GM18867 (cell line): Measurements from ENCODE around the gene RNF157.

ENCODE experiments used
- ATAC-seq: cut with Tn5 transposase; IDR thresholded peaks from one replicate; pipeline ENCODE4 v1.9.1; 2021; ENCODE audit warnings: mild to moderate bottlenecking, moderate library complexity; ENCODE audit not compliant: unreplicated experiment

RNF157 gene

GRCh38 chr17:76130473-76130872 is 109.8 kb downstream of the RNF157 start:
- ATAC-seq, result no peak

GRCh38 chr17:76125922-76126321 is 114.4 kb downstream of the RNF157 start:
- ATAC-seq, result no peak

DNA sequence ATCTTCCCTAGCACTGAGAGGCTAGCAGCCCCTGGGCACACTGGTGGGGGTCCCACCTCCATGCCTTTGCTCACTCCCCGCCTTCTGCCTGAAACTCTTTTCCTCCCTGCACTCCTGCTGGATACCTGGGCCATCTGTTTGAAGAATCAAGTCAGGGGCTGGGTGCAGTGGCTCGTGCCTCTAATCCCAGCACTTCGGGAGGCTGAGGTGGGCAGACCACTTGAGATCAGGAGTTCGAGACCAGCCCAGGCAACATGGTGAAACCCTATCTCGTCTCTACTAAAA is 115.0 kb downstream of the RNF157 start:
- no peak for ATAC-seq

- no peak for ATAC-seq
These were observed 115.5 kb downstream of the RNF157 start for GRCh38 chr17:76124582-76125390.

DNA sequence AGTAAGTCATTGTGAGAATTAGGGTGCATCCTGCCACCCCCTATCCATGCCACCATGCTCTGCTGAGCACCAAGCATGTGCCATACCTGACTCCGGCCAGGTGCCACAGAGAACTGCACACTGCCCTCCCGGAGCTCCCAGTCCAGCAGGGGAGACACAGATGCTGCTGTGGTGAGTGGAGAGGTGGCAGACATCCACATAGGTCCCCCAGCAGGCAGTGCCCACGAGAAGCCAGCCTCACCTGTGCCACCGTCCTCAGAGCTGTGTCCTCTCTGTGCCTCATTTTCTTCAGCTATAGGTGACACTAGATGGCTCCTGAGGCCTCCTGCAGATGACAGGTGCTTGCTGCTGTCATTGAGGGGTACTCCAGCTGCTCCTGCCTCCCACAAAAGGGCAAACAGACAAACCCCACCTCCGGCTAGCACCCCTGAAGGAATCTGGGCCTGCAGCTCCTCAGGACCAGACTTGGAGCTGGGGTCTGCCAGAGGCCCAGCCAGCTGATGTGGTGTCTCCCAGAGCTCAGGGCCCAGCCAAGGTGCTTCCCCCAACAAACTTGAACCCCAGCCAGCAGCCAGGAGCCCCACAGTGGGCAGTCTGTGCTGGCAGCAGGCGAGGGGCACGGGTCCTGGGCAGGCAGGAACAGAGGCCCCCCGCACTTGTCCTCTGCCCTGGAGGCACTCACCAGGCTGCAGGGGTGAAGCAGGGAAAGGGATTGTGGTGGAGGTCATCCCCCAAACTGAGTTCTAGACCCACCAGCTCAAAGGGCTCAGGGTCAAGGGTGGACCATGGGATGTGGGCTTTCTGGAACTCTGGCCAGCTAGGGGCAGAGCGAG is 116.3 kb downstream of the RNF157 start:
- no peak for ATAC-seq

DNA sequence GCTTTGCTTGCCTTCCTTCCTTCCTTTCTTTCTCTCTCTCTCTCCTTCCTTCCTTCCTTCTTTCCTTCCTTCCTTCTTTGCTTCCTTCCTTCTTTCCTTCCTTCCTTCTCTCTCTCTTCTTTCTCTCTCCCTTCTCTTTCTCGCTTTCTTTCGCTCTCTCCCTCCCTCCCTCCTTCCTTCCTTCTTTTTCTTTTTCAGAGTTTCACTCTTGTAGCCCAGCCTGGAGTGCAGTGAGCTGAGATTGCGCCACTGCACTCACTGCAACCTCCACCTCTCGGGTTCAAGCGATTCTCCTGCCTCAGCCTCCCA is 117.1 kb downstream of the RNF157 start:
- ATAC-seq, result no peak

DNA sequence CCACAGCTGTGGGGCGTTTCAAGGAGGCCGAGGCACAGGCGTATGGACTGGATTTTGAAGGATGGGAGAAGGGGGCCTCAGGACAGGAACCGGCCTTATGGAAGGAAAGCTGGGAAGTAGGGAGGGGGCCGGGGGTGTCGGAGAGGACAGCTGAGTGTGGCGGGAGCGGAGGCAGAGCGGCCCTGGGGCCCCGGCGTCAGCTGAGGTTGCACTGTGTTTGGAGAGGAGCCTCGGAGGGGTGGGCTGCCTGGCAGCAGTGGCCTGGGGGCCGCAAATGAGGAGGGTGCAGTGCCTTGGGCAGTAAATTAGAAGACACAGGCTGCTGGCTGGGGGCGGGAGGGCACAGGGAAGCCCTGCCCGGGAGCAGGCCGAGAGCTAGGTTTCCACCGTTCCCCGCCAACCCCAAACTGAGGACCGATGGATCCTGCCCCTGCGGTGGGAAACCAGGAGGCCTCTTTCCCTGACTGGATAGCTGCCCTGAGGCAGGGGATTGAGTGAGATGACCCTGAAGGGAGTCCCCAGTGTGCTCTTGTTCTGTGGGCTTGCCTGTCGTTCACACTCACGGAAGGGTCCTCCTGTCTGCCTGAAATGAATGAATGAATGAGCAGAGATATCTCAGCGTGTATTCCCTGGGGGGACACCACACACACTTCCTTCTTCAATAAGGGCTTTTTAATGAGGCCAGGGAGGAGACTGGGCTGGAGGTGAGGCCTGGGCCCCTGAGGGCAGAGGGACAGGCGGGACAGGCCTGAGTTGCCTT is 117.7 kb downstream of the RNF157 start:
- no peak for ATAC-seq

DNA sequence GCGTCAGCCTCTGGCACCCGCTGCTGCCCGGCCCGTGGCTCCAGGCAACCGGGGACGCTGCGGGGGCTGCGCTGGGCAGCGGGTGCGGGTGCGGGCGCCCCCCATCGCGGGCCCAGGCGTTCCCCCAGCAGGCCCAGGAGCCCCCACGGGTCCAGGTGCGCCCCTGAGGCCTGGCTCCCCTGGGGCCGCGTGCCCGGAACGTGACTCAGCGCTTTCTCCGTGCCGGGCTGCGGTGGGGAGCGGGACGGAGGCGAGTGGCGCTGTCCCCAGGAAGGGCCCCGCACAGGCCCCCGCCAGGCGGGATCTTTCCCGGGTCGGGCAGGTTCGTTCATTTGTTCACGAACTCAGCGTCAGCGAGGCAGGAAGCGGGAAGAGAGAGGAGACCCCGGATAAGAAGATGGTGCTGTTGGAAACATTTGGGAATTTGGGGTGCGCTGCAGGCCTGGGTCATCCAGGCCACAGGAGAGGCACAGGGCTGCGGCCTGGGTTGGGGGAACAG is 118.3 kb downstream of the RNF157 start:
- ATAC-seq, result no peak

- no peak for ATAC-seq
These were observed 119.7 kb downstream of the RNF157 start for GRCh38 chr17:76120658-76121008.

DNA sequence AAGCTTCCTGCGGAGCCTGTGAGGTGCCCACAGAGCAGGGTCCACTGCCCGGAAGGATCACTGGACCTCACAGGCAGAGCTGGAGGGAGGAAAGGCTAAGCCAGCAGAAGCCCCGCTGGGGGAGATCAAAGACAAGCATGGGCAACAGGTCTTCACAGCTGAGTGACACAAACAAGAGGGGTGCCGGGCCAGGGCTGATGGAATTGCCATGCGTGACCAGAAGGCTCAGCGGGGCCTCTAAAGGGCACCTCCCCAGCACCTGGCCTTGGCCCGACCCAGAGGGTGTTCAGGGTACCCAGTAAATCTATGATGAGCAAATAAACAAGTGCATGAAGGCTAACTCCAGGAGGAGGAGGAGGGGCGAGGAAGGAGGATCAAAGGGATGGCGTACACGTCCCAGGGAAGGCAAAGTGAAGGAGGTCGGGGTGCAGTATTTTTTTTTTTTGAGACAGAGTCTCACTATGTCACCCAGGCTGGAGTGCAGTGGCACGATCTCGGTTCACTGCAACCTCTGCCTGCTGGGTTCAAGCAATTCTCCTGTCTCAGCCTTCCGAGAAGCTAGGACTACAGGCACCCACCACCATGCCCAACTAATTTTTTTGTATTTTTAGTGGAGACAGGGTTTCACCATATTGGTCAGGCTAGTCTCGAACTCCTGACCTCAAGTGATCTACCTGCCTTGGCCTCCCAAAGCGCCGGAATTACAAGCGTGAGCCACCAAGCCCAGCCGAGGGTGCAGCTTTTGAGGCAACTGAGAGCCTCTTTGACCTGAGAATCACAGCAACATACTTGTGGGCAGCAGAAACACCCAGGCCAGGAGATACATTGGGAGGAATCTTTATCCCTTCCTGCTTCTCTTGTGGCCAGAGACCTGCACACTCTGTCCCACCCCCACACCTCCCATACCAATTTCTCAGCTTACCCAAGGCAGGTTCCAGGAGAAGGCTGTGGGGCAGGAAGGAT is 120.6 kb downstream of the RNF157 start:
- ATAC-seq, result no peak

- no peak for ATAC-seq
These were observed 125.0 kb downstream of the RNF157 start for GRCh38 chr17:76115138-76115754.

- no peak for ATAC-seq
These were observed 128.3 kb downstream of the RNF157 start for GRCh38 chr17:76111956-76112355.

GRCh38 chr17:76107509-76107908 is 132.8 kb downstream of the RNF157 start:
- ATAC-seq, result no peak

- no peak for ATAC-seq
These were observed 133.6 kb downstream of the RNF157 start for GRCh38 chr17:76106703-76107102.

DNA sequence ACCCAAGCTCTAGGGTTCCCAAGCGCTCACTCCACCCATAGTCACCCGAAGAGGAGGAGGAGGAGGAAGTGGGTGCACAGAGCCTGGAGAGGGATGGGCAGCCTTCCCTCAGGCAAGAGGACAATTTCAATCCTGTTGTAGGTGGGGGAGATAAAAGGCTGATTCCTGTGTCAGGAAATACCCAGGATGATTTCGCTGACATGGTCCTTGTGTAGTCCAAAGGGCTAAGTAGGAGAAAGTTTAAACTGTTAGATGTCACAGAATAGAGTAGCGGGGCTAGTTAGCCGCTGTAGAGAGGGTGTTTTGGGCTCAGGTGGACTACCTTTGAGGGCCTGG is 135.4 kb downstream of the RNF157 start:
- ATAC-seq, result no peak

GRCh38 chr17:76104140-76104895 is 136.0 kb downstream of the RNF157 start:
- ATAC-seq, result no peak

GRCh38 chr17:76103274-76104139 is 136.8 kb downstream of the RNF157 start, which contains the start of gene EXOC7:
EXOC7 (minus strand) TSS chr17:76103787; CDS start chr17:76103692, 95 bp downstream.
- peak; percentile 85 for ATAC-seq

- no peak for ATAC-seq
These were observed 137.4 kb downstream of the RNF157 start for GRCh38 chr17:76102944-76103273.
